ENCODE measurements around the gene PCYT1A.

Gene PCYT1A

DNA sequence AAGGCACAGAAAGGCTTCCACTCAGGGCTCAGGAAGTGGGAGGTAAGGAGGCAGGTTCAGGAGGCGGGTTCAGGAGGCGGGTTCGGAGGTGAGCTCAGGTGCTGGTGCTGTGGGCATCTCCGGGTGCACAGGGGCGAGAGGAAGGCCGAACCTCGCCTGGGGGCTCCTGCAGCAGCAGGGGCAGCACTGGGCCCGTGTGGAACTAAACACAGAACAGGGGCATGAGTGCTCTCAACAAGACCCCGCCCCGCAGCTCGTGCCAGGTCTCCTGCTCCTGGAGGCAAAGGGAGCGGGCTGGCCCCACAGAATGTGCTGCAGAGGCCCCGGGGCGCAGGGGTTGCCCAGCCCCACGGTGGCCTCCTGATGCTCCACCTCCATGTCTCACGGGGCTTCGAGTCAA lies 90.0 kb downstream of the PCYT1A start:
- H3K27ac ChIP-seq, result no peak overlapping the region
- H3K36me3 ChIP-seq (ENCODE audit: insufficient read depth, low read length), result no peaks in the 10 kb centered on the region
- no peak overlapping the region for H3K9ac ChIP-seq (ENCODE audit: insufficient read length)
- no peak overlapping the region for H3K4me3 ChIP-seq
- TF ChIP-seq POLR2AphosphoS5 (IDR thresholded peaks at IDR 0.05; ENCODE audit: borderline replicate concordance, low read depth, low read length) (no peak), EZH2 (IDR thresholded peaks at IDR 0.05) (no peak), FOXP2 (optimal IDR thresholded peaks at IDR 0.05; ENCODE audit: control extremely low read depth, extremely low read length, insufficient read depth) (no peak)
- DNase-seq (ENCODE audit: low read depth, low spot score), result no peak
- H3K9me3 ChIP-seq (ENCODE audit: low read depth, low read length), result no peaks in the 10 kb centered on the region

DNA sequence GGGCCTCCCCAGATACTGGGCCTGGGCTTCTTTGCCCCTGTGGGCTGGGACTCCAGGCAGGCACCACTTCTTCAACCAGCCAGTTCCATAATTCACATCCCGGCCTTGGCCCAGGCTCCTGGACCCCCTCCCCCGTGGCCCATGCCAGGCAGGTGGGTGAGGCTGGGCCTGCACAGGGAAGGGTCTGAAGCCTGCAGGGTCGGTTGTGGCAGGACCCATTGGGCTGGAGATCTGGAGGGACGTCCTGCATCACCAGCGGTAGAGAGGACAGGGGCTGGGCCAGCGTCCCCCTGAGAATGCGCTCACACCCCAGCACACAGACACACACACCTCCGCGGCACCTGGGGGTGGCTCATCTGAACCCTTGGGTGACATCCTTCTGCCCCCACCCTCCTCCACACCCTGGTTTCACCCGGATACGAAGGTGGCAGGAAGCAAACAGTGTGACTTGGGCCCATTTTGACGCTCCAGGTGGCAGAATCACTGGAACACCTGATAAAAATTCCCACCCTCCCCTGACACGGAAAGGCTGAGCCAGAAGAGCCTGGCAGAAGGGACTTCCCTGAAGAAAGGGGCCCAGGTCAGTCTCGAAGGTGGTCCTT lies 91.8 kb downstream of the PCYT1A start:
- Histone ChIP-seq H3K36me3 (ENCODE audit: insufficient read depth, low read length) (no peaks in the 10 kb centered on the region), H3K9ac (ENCODE audit: insufficient read length) (no peak overlapping the region), H3K27ac (no peak overlapping the region), H3K4me3 (no peak overlapping the region), H3K9me3 (ENCODE audit: low read depth, low read length) (no peaks in the 10 kb centered on the region)
- DNase-seq (ENCODE audit: low read depth, low spot score), result no peak
- no peak for TF ChIP-seq POLR2AphosphoS5 (IDR thresholded peaks at IDR 0.05; ENCODE audit: borderline replicate concordance, low read depth, low read length)
- no peak for TF ChIP-seq FOXP2 (optimal IDR thresholded peaks at IDR 0.05; ENCODE audit: control extremely low read depth, extremely low read length, insufficient read depth)
- TF ChIP-seq EZH2 (IDR thresholded peaks at IDR 0.05), result no peak

DNA sequence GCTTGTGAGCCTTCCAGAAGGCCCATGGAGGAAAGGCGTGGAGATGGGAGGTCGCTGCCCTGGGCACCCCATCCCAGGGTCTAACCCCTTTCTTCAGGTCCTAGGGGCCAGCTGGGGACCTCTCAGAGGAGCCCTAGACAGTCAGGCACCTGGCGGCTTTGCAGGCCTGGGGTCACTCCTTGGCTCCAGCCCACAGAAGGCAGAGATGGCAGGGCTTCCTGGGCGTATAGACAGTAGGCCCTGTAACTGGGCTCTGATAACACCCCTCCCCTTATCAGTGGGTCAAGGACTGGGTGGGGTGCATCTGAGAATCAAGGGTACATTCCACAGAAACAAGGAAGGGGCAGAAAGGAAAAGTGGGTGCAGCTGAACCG lies 93.0 kb downstream of the PCYT1A start:
- Histone ChIP-seq H3K9me3 (ENCODE audit: low read depth, low read length) (no peaks in the 10 kb centered on the region), H3K27ac (no peak overlapping the region), H3K4me3 (no peak overlapping the region), H3K36me3 (ENCODE audit: insufficient read depth, low read length) (no peaks in the 10 kb centered on the region), H3K9ac (ENCODE audit: insufficient read length) (no peak overlapping the region)
- DNase-seq (ENCODE audit: low read depth, low spot score), result no peak
- no peak for TF ChIP-seq FOXP2 (optimal IDR thresholded peaks at IDR 0.05; ENCODE audit: control extremely low read depth, extremely low read length, insufficient read depth)
- TF ChIP-seq POLR2AphosphoS5 (IDR thresholded peaks at IDR 0.05; ENCODE audit: borderline replicate concordance, low read depth, low read length), result no peak
- TF ChIP-seq EZH2 (IDR thresholded peaks at IDR 0.05), result no peak

DNA sequence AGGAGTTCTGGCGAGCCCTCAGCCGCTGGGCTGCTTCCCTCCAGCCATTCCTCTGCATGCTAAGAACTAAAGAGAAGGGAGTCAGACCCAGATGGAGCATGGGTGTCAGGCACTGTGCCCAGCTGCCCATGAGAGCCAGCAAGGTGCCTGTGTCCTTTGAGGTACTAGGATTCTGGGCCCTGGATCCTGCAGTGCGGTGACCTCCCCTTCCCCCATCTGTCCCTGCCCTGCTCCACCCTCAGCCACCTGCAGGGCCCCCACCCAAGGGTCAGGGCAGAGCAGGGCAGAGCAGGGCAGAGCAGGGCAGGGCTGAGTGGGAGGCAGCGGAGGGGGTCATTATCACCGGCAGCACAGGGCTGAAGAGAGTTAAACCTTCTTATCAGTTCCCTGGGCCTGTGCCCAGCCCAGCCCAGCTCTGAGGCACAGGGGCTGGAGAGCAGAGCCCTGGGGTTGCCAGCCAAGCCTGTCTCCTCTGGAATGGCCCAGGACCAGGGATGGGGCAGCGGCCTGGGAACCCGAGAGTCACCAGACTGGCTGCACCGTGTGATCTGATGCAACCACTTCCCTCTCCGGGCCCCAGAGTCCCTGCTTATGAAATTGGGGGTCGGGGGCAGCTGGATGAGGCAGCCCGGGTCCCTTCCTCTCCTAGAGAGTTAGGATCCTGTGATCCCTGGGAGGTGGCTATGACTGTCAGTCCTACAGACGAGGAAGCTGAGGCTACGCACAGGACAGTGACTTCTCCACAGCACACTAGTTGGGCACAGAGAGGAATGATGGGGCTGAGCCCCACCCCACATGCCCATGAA lies 93.6 kb downstream of the PCYT1A start:
- Histone ChIP-seq H3K9ac (ENCODE audit: insufficient read length) (no peak overlapping the region), H3K9me3 (ENCODE audit: low read depth, low read length) (no peaks in the 10 kb centered on the region), H3K4me3 (no peak overlapping the region), H3K36me3 (ENCODE audit: insufficient read depth, low read length) (no peaks in the 10 kb centered on the region), H3K27ac (no peak overlapping the region)
- TF ChIP-seq EZH2 (IDR thresholded peaks at IDR 0.05), result no peak
- no peak for TF ChIP-seq FOXP2 (optimal IDR thresholded peaks at IDR 0.05; ENCODE audit: control extremely low read depth, extremely low read length, insufficient read depth)
- no peak for DNase-seq (ENCODE audit: low read depth, low spot score)

DNA sequence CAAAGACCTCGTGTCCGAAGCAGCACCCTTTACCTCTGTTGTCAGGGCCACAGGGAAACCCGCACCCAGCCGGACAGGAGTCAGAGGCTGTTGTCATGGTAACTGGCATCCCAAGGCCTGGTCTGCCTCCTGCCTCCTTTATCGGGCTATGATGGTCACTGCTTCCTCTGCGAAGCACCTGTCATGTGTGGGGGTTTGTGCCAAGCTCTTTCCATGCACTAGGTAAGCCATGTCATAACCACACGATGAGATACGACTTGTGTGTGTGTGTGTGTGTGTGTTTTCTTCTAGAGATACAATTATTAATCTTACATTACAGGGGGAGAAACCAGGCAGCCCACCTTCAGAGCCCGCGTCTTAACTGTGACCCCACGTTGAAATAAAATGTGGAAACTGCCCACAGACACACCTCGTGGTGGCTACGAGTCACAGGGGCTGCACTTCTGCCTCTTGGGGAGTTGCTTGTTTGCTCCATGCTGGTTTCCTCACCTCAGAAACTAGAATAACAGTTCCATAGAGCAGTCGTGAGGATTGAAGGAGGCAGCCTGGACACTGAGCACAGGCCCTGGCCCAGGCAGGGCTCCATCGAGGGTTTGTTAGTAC lies 94.3 kb downstream of the PCYT1A start:
- no peaks in the 10 kb centered on the region for H3K9me3 ChIP-seq (ENCODE audit: low read depth, low read length)
- no peak overlapping the region for H3K4me3 ChIP-seq
- no peaks in the 10 kb centered on the region for H3K36me3 ChIP-seq (ENCODE audit: insufficient read depth, low read length)
- no peak for DNase-seq (ENCODE audit: low read depth, low spot score)
- TF ChIP-seq EZH2 (IDR thresholded peaks at IDR 0.05) (no peak), FOXP2 (optimal IDR thresholded peaks at IDR 0.05; ENCODE audit: control extremely low read depth, extremely low read length, insufficient read depth) (no peak), POLR2AphosphoS5 (IDR thresholded peaks at IDR 0.05; ENCODE audit: borderline replicate concordance, low read depth, low read length) (no peak)
- H3K27ac ChIP-seq, result no peak overlapping the region
- H3K9ac ChIP-seq (ENCODE audit: insufficient read length), result no peak overlapping the region

DNA sequence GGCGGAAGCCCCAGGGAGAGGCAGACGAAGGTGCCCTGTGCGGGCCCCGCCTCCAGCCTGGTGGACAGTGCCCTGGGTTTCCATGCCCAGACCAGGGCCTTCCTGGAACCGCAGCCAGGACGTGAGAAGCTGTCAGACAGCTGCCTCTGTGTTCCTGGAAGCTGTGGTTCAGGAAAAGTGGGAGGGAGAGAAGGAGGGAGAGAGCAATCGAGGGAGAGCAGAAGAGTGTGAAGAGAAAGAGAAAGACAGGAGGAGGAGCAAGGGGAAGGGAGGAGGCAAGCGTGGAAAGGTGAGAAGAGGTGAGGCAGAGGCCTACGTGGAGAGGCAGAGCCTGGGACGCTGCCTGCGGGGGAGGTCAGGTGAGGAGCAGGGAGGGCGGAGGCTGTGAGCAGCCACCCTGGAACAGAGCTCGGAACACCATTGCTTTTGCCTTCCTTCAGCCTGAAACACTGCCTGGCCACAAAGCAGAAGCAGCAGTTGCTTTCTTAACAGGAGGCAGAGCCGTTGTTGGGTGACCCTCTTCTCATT lies 94.9 kb downstream of the PCYT1A start:
- no peak overlapping the region for H3K27ac ChIP-seq
- TF ChIP-seq POLR2AphosphoS5 (IDR thresholded peaks at IDR 0.05; ENCODE audit: borderline replicate concordance, low read depth, low read length) (no peak), FOXP2 (optimal IDR thresholded peaks at IDR 0.05; ENCODE audit: control extremely low read depth, extremely low read length, insufficient read depth) (no peak), EZH2 (IDR thresholded peaks at IDR 0.05) (no peak)
- no peak overlapping the region for H3K4me3 ChIP-seq
- H3K9ac ChIP-seq (ENCODE audit: insufficient read length), result no peak overlapping the region
- H3K36me3 ChIP-seq (ENCODE audit: insufficient read depth, low read length), result no peaks in the 10 kb centered on the region
- no peak for DNase-seq (ENCODE audit: low read depth, low spot score)
- no peaks in the 10 kb centered on the region for H3K9me3 ChIP-seq (ENCODE audit: low read depth, low read length)

DNA sequence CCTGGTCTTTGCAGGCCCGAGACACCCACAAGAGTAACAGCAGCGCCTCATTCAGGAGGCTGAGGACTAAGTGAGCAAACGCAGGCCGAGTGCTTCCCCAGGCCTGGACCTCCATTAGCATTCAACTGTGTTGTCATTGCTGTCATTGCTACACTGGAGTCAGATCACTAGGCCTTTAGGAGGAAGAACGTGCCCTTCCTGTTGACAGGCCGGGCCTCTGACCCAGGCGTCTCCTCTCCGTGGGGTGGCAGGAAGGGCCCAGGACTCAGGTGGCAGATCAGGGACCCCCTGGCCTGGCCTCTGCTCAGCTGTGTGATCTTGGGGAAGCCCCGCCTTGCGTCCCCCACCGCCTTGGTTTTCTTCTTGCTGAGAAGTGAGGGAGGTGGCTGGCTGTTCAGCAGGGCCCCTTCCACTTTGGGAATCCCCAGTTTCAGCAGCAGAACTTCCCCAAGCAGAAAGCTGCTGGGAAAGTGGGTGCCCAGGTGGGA lies 95.4 kb downstream of the PCYT1A start:
- Histone ChIP-seq H3K4me3 (no peak overlapping the region), H3K9me3 (ENCODE audit: low read depth, low read length) (no peaks in the 10 kb centered on the region), H3K36me3 (ENCODE audit: insufficient read depth, low read length) (no peaks in the 10 kb centered on the region), H3K9ac (ENCODE audit: insufficient read length) (no peak overlapping the region), H3K27ac (no peak overlapping the region)
- TF ChIP-seq FOXP2 (optimal IDR thresholded peaks at IDR 0.05; ENCODE audit: control extremely low read depth, extremely low read length, insufficient read depth) (no peak), EZH2 (IDR thresholded peaks at IDR 0.05) (no peak)
- no peak for DNase-seq (ENCODE audit: low read depth, low spot score)

DNA sequence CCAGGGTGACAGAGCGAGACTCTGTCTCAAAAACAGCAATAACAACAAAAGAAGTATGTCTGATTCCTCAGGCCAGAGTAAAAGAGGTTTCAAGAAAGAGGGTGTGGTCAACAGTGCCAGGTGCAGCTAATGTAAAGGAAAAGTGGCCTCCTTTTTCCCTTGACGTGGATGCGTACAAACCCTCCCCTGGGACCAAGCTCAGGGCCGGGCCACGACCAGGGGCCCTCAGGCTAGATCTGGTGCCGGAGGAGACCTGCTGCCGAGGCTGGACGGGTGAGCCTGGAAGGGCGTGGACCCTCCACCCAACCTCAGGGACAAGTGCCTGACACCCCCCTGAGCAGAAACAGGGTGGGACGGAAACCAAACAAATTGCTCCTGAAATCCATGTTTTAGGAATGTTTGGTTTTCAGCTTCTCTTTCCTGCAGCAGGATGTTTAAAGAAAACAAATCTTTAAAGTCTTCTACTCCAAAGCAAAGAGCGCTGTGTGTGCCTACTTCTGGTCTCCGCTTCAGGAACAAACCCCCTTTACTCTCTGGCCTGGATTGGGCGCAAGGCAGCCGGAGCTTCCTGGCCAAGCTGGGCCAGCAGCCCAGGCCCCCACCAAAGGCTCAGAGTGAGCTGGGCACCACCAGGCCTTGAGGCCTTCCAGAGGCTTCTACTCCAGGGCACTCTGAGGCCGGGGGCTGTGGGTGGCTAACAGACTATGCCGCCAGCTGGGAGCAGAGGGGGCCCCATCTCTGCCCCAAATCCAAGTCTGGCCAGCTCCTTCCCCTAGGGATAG lies 97.8 kb downstream of the PCYT1A start:
- no peak overlapping the region for H3K9ac ChIP-seq (ENCODE audit: insufficient read length)
- DNase-seq (ENCODE audit: low read depth, low spot score), result no peak
- no peak overlapping the region for H3K27ac ChIP-seq
- no peaks in the 10 kb centered on the region for H3K9me3 ChIP-seq (ENCODE audit: low read depth, low read length)
- no peak overlapping the region for H3K4me3 ChIP-seq
- TF ChIP-seq EZH2 (IDR thresholded peaks at IDR 0.05), result no peak
- H3K36me3 ChIP-seq (ENCODE audit: insufficient read depth, low read length), result no peaks in the 10 kb centered on the region
